ENCODE data around the gene TBC1D14. TPM values are rescaled to one million over a fixed set of nuclear protein-coding genes. Genes with fewer than 3 reads are reported as not detected.

The TBC1D14 gene
- polyA plus RNA-seq, 3 donors, result 36.3 to 44.7 (median 39.3) TPM

DNA sequence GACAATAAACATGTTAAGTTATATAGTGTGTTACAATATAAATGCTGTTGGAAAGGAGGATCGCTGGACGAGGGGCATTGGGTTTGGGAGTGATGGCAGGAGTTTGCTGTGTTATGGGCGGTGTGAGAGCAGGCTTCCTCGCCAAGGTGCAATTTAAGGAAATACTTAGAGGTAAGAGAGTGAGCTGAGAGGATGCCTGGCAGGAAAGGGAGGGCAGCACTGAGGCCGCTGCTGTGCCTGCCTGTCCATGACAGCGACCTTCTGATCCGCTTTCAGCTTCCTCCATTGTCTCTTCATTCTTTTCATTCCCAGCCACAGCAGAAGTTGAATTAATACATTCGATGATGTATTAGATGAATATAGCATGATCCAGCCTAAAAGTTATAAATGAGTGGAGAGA lies 41.2 kb upstream of the TBC1D14 start:
- Histone ChIP-seq H3K4me3 (replicated peaks in 1 of 3; ENCODE audit: low read depth in 2 of 3, low read length in 3 of 3) (no peak overlapping the region), H3K9me3 (replicated peaks in 1 of 2; ENCODE audit: control insufficient read depth in 1 of 2, insufficient read depth in 1 of 2, low read length in 2 of 2) (no peaks in the 10 kb centered on the region), H3K79me2 (ENCODE audit: insufficient read depth, low read length) (no peaks in the 10 kb centered on the region), H3K4me2 (replicated peaks; ENCODE audit: extremely low read depth, low read length, poor library complexity, severe bottlenecking) (no peak overlapping the region), H3K9ac (ENCODE audit: insufficient read depth, low read length, poor library complexity, severe bottlenecking) (no peak overlapping the region), H4K20me1 (ENCODE audit: insufficient read depth, low read length) (peaks cover 24% of the 10 kb centered on the region), H3K4me1 (ENCODE audit: control insufficient read depth in 1 of 2, insufficient read depth in 2 of 2, low read length in 2 of 2) (peaks cover 21 to 24% of the 10 kb centered on the region in 2 donors), H2AFZ (ENCODE audit: insufficient read depth, low read depth, low read length, poor library complexity, severe bottlenecking) (no peak overlapping the region), H3K27me3 (ENCODE audit: control insufficient read depth in 2 of 2, insufficient read depth in 2 of 2, low read length in 2 of 2) (no peaks in the 10 kb centered on the region), H3K27ac (ENCODE audit: low read depth in 1 of 2, low read length in 2 of 2) (no peak overlapping the region), H3K36me3 (replicated peaks in 1 of 2; ENCODE audit: control insufficient read depth in 1 of 2, insufficient read depth in 2 of 2, low read length in 2 of 2) (peaks cover 46 to 76% of the 10 kb centered on the region in 2 donors)
- DNase-seq, result no peak
- TF ChIP-seq, protein P1, sequence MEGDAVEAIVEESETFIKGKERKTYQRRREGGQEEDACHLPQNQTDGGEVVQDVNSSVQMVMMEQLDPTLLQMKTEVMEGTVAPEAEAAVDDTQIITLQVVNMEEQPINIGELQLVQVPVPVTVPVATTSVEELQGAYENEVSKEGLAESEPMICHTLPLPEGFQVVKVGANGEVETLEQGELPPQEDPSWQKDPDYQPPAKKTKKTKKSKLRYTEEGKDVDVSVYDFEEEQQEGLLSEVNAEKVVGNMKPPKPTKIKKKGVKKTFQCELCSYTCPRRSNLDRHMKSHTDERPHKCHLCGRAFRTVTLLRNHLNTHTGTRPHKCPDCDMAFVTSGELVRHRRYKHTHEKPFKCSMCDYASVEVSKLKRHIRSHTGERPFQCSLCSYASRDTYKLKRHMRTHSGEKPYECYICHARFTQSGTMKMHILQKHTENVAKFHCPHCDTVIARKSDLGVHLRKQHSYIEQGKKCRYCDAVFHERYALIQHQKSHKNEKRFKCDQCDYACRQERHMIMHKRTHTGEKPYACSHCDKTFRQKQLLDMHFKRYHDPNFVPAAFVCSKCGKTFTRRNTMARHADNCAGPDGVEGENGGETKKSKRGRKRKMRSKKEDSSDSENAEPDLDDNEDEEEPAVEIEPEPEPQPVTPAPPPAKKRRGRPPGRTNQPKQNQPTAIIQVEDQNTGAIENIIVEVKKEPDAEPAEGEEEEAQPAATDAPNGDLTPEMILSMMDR (IDR thresholded peaks at IDR 0.05), result no peak
- intact Hi-C loops (cut with micrococcal nuclease), result loop anchor here (5.0 kb wide), 2 partner anchors 76 to 146 kb away; no protein-coding TSS in a partner anchor
- peaks cover 0 to 2% (median 0%) of the 10 kb centered on the region in 3 donors for H3K27me3 Mint-ChIP-seq (ENCODE audit: low read depth in 3 of 3)
- WGBS (ENCODE audit: insufficient coverage), result 97% methylated on average over 5 of the region's 8 CpGs
- H3K27ac Mint-ChIP-seq, result peak overlapping the region in 2 of 7 donors; percentile 13 to 55
- H3K4me1 Mint-ChIP-seq, result peaks cover 24% of the 10 kb centered on the region
- peaks cover 61 to 67% of the 10 kb centered on the region in 2 donors for H3K36me3 Mint-ChIP-seq
- H3K9me3 Mint-ChIP-seq, result peaks cover 0 to 1% (median 0%) of the 10 kb centered on the region in 7 donors
- no peak overlapping the region for H3K4me3 Mint-ChIP-seq

DNA sequence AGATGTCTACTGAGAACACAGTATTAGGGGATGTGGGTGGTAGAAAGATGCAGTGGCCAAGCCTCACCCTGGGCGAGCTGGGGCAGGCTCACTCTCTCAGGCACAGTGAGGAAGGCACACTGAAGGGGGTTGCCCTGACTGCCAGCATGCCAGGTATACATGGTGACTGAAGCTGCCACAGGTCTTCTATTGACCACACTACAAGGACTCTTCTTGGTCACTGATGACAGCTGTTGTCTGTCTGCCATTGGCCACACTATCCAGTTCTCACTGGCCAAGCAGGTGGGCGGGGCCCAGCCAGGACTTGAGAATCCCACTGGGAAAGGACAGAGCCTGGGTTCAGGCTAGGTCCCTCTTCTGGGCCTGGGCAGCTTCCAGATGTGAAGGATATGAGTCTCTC lies 39.7 kb upstream of the TBC1D14 start:
- intact Hi-C loops (cut with micrococcal nuclease), result loop anchor here (5.0 kb wide), 4 partner anchors 63 to 148 kb away; no protein-coding TSS in a partner anchor
- H3K27me3 ChIP-seq (ENCODE audit: control insufficient read depth in 2 of 2, insufficient read depth in 2 of 2, low read length in 2 of 2), result no peaks in the 10 kb centered on the region
- peaks cover 36% of the 10 kb centered on the region for H3K4me1 Mint-ChIP-seq
- no peaks in the 10 kb centered on the region for H3K9me3 ChIP-seq (replicated peaks in 1 of 2; ENCODE audit: control insufficient read depth in 1 of 2, insufficient read depth in 1 of 2, low read length in 2 of 2)
- no peak overlapping the region for H3K4me2 ChIP-seq (replicated peaks; ENCODE audit: extremely low read depth, low read length, poor library complexity, severe bottlenecking)
- no peaks in the 10 kb centered on the region for H3K79me2 ChIP-seq (ENCODE audit: insufficient read depth, low read length)
- no peak overlapping the region for H3K4me3 Mint-ChIP-seq
- peak overlapping the region; percentile 37 to 69 for H3K27ac ChIP-seq (ENCODE audit: low read depth in 1 of 2, low read length in 2 of 2)
- H2AFZ ChIP-seq (ENCODE audit: insufficient read depth, low read depth, low read length, poor library complexity, severe bottlenecking), result no peak overlapping the region
- peaks cover 37 to 74% of the 10 kb centered on the region in 2 donors for H3K36me3 ChIP-seq (replicated peaks in 1 of 2; ENCODE audit: control insufficient read depth in 1 of 2, insufficient read depth in 2 of 2, low read length in 2 of 2)
- no peak overlapping the region for H3K9ac ChIP-seq (ENCODE audit: insufficient read depth, low read length, poor library complexity, severe bottlenecking)
- H3K27me3 Mint-ChIP-seq (ENCODE audit: low read depth in 3 of 3), result peaks cover 0 to 2% (median 0%) of the 10 kb centered on the region in 3 donors
- TF ChIP-seq, protein P1 (IDR thresholded peaks at IDR 0.05), result no peak
- DNase-seq, result no peak
- no peak overlapping the region for H3K4me3 ChIP-seq (replicated peaks in 1 of 3; ENCODE audit: low read depth in 2 of 3, low read length in 3 of 3)
- WGBS (ENCODE audit: insufficient coverage), result 95% methylated on average over 2 of the region's 2 CpGs
- H4K20me1 ChIP-seq (ENCODE audit: insufficient read depth, low read length), result peaks cover 40% of the 10 kb centered on the region
- H3K9me3 Mint-ChIP-seq, result peaks cover 0 to 1% (median 0%) of the 10 kb centered on the region in 7 donors
- peaks cover 59 to 62% of the 10 kb centered on the region in 2 donors for H3K36me3 Mint-ChIP-seq
- peak overlapping the region; percentile 4 to 90 (median 81) for H3K27ac Mint-ChIP-seq
- peaks cover 30 to 37% of the 10 kb centered on the region in 2 donors for H3K4me1 ChIP-seq (ENCODE audit: control insufficient read depth in 1 of 2, insufficient read depth in 2 of 2, low read length in 2 of 2)

Measured in CD14-positive monocyte (primary cell).